ENCODE data around the gene ST6GALNAC6. TPM values are rescaled to one million over a fixed set of nuclear protein-coding genes. Genes with fewer than 3 reads are reported as not detected.

Gene ST6GALNAC6
- total RNA-seq, 1 experiment from 2014 or later = 16.5 TPM

DNA sequence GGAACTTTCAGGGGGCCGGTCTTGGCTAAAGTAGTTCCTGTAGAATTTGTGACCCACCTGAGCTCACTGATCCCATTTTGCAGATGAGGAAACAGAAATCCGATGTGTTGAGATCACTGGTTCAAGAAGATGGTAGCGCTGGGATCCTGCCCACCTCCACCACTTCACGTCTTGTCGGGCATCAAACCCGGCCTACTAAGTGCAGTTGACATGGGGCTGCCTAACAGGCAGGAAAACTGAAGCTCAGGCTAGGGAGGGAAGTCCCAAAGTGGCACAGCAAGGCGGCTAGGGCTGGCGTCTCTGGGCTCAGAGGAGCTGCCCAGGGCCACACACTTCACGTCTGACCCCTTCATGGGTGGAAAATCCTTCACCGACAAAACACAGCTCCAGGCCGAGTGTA lies 44.4 kb downstream of the ST6GALNAC6 start:
- no peak overlapping the region for H3K27ac Mint-ChIP-seq (ENCODE audit: low read depth, unreplicated experiment)
- no peak overlapping the region for H3K4me3 Mint-ChIP-seq (ENCODE audit: unreplicated experiment)
- no peaks in the 10 kb centered on the region for H3K9me3 Mint-ChIP-seq (ENCODE audit: unreplicated experiment)
- CTCF ChIA-PET = interaction anchor here (0.7 to 3.1 kb wide), 2 partner anchors 8 to 15 kb away, joined by 3 to 13 read pairs; no protein-coding TSS in a partner anchor
- no TSS peak for BruUV-seq (replicated peaks)
- POLR2A ChIA-PET = interaction anchor here (0.9 to 1.6 kb wide), 4 partner anchors 8 to 212 kb away, joined by 3 to 6 read pairs (median 4); partner anchors contain the start of gene NAIF1
- no peaks in the 10 kb centered on the region for H3K4me1 Mint-ChIP-seq (ENCODE audit: insufficient read depth, unreplicated experiment)
- TF ChIP-seq, protein P1, sequence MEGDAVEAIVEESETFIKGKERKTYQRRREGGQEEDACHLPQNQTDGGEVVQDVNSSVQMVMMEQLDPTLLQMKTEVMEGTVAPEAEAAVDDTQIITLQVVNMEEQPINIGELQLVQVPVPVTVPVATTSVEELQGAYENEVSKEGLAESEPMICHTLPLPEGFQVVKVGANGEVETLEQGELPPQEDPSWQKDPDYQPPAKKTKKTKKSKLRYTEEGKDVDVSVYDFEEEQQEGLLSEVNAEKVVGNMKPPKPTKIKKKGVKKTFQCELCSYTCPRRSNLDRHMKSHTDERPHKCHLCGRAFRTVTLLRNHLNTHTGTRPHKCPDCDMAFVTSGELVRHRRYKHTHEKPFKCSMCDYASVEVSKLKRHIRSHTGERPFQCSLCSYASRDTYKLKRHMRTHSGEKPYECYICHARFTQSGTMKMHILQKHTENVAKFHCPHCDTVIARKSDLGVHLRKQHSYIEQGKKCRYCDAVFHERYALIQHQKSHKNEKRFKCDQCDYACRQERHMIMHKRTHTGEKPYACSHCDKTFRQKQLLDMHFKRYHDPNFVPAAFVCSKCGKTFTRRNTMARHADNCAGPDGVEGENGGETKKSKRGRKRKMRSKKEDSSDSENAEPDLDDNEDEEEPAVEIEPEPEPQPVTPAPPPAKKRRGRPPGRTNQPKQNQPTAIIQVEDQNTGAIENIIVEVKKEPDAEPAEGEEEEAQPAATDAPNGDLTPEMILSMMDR (IDR thresholded peaks at IDR 0.05; ENCODE audit: unreplicated experiment) = no peak
- intact Hi-C loops (cut with micrococcal nuclease) = no loop called here
- no peaks in the 10 kb centered on the region for H3K36me3 Mint-ChIP-seq (ENCODE audit: insufficient read depth, unreplicated experiment)
- DNase-seq (ENCODE audit: unreplicated experiment) = no peak
- no peaks in the 10 kb centered on the region for H3K27me3 Mint-ChIP-seq (ENCODE audit: insufficient read depth, unreplicated experiment)

DNA sequence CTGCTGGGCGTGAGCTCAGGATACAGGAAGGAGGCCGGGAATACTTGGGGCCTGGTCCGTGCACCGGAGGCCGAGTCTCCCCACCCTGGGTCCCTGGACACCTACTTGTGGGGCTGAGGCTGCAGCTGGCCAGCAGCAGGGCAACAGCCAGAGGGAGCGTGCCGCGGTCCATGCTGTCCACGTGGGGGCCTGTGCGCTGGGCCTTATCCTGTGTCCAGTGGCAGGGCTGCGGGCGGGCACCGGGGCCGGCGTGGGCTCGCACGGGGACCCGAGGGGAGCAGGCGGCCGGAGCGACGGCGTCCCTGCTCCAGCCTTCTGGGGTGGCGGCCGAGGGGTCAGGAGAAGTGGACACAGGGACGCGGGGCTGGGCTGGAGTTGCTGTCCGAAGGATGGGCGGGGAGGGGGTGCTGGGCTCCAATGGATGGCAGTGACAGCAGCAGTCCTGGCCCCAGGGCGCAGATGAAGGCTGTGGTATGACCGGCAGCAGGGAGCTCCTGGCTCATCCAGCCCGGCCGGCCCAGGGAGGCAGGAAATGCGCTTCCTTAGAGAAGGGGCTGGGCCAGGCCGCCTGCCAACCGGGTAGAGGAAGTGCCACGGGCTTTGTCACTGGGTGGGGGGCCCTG lies 45.1 kb downstream of the ST6GALNAC6 start, which contains the start of gene ENG:
Gene ENG (minus strand): TSS at position 475 of the 623 bp plus-strand sequence. CDS start 303 bp downstream, at position 172.
- Mint-ChIP-seq H3K9me3 (ENCODE audit: unreplicated experiment) (peaks cover 5% of the 10 kb centered on the region), H3K4me3 (ENCODE audit: unreplicated experiment) (peak within 1 kb of the TSS; percentile 79), H3K27me3 (ENCODE audit: insufficient read depth, unreplicated experiment) (no peaks in the 10 kb centered on the region), H3K36me3 (ENCODE audit: insufficient read depth, unreplicated experiment) (peaks cover 4% of the 10 kb centered on the region), H3K27ac (ENCODE audit: low read depth, unreplicated experiment) (peak within 1 kb of the TSS; percentile 79), H3K4me1 (ENCODE audit: insufficient read depth, unreplicated experiment) (no peaks in the 10 kb centered on the region)
- TF ChIP-seq, protein P1 (IDR thresholded peaks at IDR 0.05; ENCODE audit: unreplicated experiment) = peak; percentile 4
- no TSS peak for BruUV-seq (replicated peaks)
- intact Hi-C loops (cut with micrococcal nuclease) = no loop called here
- ChIA-PET POLR2A (interaction anchor here (0.6 to 1.6 kb wide), 9 partner anchors 9 to 213 kb away, joined by 3 to 6 read pairs (median 4); partner anchors contain the start of gene NAIF1), CTCF (interaction anchor here (0.6 to 3.1 kb wide), 4 partner anchors 9 to 193 kb away, joined by 3 to 13 read pairs (median 4); no protein-coding TSS in a partner anchor)
- peak; percentile 48 for DNase-seq (ENCODE audit: unreplicated experiment)

DNA sequence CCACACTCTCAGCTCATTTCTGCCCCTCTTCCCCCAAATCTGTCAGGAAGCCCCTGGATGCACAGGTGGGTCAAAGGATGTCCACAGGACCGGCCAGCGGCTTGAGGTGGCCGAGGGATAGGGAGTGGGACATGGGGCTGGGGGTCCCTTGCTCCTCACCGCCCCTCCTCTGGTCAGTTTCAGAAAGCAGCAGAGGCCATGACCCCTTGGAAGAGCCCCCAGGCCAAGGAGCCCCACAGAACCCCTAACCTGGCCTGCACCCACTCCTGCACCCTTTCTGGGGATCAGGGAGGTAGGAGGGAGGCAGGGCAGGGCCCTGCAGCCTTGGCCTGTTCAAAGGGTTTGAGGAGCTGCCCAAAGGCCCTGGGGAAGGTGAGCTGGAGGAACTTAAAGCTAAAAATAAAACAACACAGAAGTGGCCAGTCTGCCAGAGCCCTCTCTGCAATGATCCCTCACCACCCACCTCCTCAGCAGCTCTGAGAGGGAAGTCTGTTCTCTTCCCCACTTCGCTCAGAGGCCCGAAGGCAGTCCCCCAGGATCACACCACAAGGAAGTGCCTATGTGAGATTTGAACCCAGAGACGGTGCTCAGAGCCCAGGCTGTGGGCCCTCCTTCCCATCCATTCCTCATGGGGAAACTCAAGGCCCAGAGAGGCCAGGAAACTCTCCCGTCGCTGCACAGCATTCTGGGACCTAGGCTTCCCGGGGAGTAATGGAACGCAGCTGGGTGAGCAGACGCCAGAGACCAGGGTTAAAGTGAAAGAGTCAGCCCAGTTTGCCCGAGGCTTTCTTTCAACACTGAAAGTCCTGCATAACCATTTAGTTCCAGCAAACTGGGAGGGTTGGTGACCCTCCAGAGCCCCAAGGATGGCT lies 45.9 kb downstream of the ST6GALNAC6 start:
- peak; percentile 48 for DNase-seq (ENCODE audit: unreplicated experiment)
- no TSS peak for BruUV-seq (replicated peaks)
- TF ChIP-seq, protein P1 (IDR thresholded peaks at IDR 0.05; ENCODE audit: unreplicated experiment) = no peak
- Mint-ChIP-seq H3K4me1 (ENCODE audit: insufficient read depth, unreplicated experiment) (no peaks in the 10 kb centered on the region), H3K9me3 (ENCODE audit: unreplicated experiment) (peaks cover 9% of the 10 kb centered on the region), H3K4me3 (ENCODE audit: unreplicated experiment) (peak overlapping the region; percentile 79), H3K27ac (ENCODE audit: low read depth, unreplicated experiment) (peak overlapping the region; percentile 79), H3K36me3 (ENCODE audit: insufficient read depth, unreplicated experiment) (peaks cover 4% of the 10 kb centered on the region), H3K27me3 (ENCODE audit: insufficient read depth, unreplicated experiment) (no peaks in the 10 kb centered on the region)
- CTCF ChIA-PET = interaction anchor here (0.6 to 1.9 kb wide), 6 partner anchors 9 to 193 kb away, joined by 3 to 8 read pairs (median 4); no protein-coding TSS in a partner anchor
- POLR2A ChIA-PET = interaction anchor here (0.6 to 1.6 kb wide), 13 partner anchors 10 to 290 kb away, joined by 3 to 6 read pairs (median 3); partner anchors contain the start of gene NAIF1
- intact Hi-C loops (cut with micrococcal nuclease) = no loop called here

Measured in MCF 10A (cell line).